IMR-90 (cell line): ENCODE measurements around the gene LTBP1. TPM values are rescaled to one million over a fixed set of nuclear protein-coding genes. Genes with fewer than 3 reads are reported as not detected.
A peak's percentile ranks its signal among the peaks of the same experiment; 100 is the strongest.

Source experiments
- ATAC-seq: fragments of 200-7000 bp; cut with Tn5 transposase; 2 replicates; pipeline ENCODE4 v1.9.1; 2020; ENCODE audit warnings: low read depth, mild to moderate bottlenecking, moderate library complexity
- BruUV-seq: library from RNA; stranded (reverse); fragments of 400-500 nt; replicated peaks from 2 replicates; lab custom pipeline; 2021; lab: Mats Ljungman, UMichigan
- CTCF ChIA-PET: fragments of 300-600 bp; formaldehyde crosslinking; extraction: SDS; loops from one replicate; lab custom pipeline; 2021; ENCODE audit warnings: antibody characterized with exemption; lab: Yijun Ruan, JAX
- POLR2A ChIA-PET: fragments of 300-600 bp; sonication (Branson Sonifier 250); formaldehyde crosslinking; loops from one replicate; lab custom pipeline; 2022; ENCODE audit warnings: antibody characterized with exemption; ENCODE audit not compliant: unreplicated experiment; lab: Charles Lee
- DNase-seq: peaks from one replicate; pipeline ENCODE4 v3.0.0; 2013
- H2AFZ ChIP-seq: replicated peaks from 2 replicates; pipeline ENCODE3; 2013; ENCODE audit warnings: low read length, mild to moderate bottlenecking; ENCODE audit not compliant: poor library complexity
- H2AK5ac ChIP-seq: 2 replicates; pipeline ENCODE4 v1.6.1; 2013; ENCODE audit warnings: low read depth, low read length, inconsistent platforms
- H2AK9ac ChIP-seq: replicated peaks from 2 replicates; pipeline ENCODE3; 2013; ENCODE audit warnings: mild to moderate bottlenecking, low read depth, low read length, moderate library complexity; ENCODE audit not compliant: poor library complexity
- H2BK120ac ChIP-seq: 2 replicates; pipeline ENCODE4 v1.6.1; 2013; ENCODE audit warnings: low read depth, low read length, inconsistent platforms
- H2BK15ac ChIP-seq: 3 replicates; pipeline ENCODE4 v1.6.1; 2013; ENCODE audit warnings: low read depth, low read length, inconsistent platforms
- H2BK20ac ChIP-seq: 2 replicates; pipeline ENCODE4 v1.6.1; 2013; ENCODE audit warnings: low read depth, mild to moderate bottlenecking, inconsistent platforms, low read length, moderate library complexity
- H2BK5ac ChIP-seq: 2 replicates; pipeline ENCODE4 v1.6.1; 2013; ENCODE audit warnings: mild to moderate bottlenecking, low read depth, low read length, inconsistent platforms; ENCODE audit not compliant: poor library complexity, severe bottlenecking
- H3K14ac ChIP-seq: replicated peaks from 2 replicates; pipeline ENCODE4 v1.6.1; 2013; ENCODE audit warnings: low read depth, low read length, inconsistent platforms
- H3K18ac ChIP-seq: 2 replicates; pipeline ENCODE4 v1.6.1; 2013; ENCODE audit warnings: low read depth, low read length, control low read depth
- H3K23ac ChIP-seq: 2 replicates; pipeline ENCODE4 v1.6.1; 2013; ENCODE audit warnings: low read depth, low read length, inconsistent platforms
- H3K27ac ChIP-seq: 2 replicates; pipeline ENCODE4 v1.5.1; 2013; ENCODE audit warnings: mild to moderate bottlenecking, control low read depth, low read length; ENCODE audit not compliant: insufficient read depth
- H3K27me3 ChIP-seq: 2 replicates; pipeline ENCODE4 v1.6.1; 2013; ENCODE audit warnings: low read length; ENCODE audit not compliant: control insufficient read depth, insufficient read depth
- H3K36me3 ChIP-seq: 2 replicates; pipeline ENCODE4 v1.6.1; 2013; ENCODE audit warnings: low read length, mixed read lengths; ENCODE audit not compliant: control insufficient read depth, insufficient read depth
- H3K4ac ChIP-seq: 2 replicates; pipeline ENCODE4 v1.6.1; 2013; ENCODE audit warnings: low read depth, low read length, inconsistent platforms
- H3K4me1 ChIP-seq: 2 replicates; pipeline ENCODE4 v1.6.1; 2013; ENCODE audit warnings: low read length, mixed read lengths; ENCODE audit not compliant: control insufficient read depth, insufficient read depth
- H3K4me2 ChIP-seq: 2 replicates; pipeline ENCODE4 v1.6.1; 2013; ENCODE audit warnings: low read depth, mild to moderate bottlenecking, control low read depth, low read length, moderate library complexity
- H3K4me3 ChIP-seq: 2 replicates; pipeline ENCODE4 v1.5.1; 2013; ENCODE audit warnings: low read depth, mild to moderate bottlenecking, control low read depth, low read length, moderate library complexity; ENCODE audit not compliant: insufficient read depth
- H3K56ac ChIP-seq: 2 replicates; pipeline ENCODE4 v1.6.1; 2013; ENCODE audit warnings: low read length, inconsistent platforms; ENCODE audit not compliant: insufficient read depth; ENCODE audit errors: extremely low read depth
- H3K79me1 ChIP-seq, 2 experiments: 2 replicates each; pipeline ENCODE4 v1.6.1; 2013; ENCODE audit warnings: low read length in 2 of 2, inconsistent platforms in 1 of 2, low read depth in 1 of 2
- H3K9ac ChIP-seq: 2 replicates; pipeline ENCODE4 v1.6.1; 2013; ENCODE audit warnings: low read depth, low read length, control low read depth
- H3K9me1 ChIP-seq: 2 replicates; pipeline ENCODE4 v1.6.1; 2013; ENCODE audit warnings: low read length, inconsistent platforms; ENCODE audit not compliant: insufficient read depth
- H3K9me3 ChIP-seq: 2 replicates; pipeline ENCODE4 v1.6.1; 2013; ENCODE audit warnings: low read length; ENCODE audit not compliant: control insufficient read depth, insufficient read depth
- H4K20me1 ChIP-seq: 2 replicates; pipeline ENCODE4 v1.6.1; 2013; ENCODE audit warnings: low read length, inconsistent platforms; ENCODE audit not compliant: insufficient read depth
- H4K5ac ChIP-seq: 2 replicates; pipeline ENCODE4 v1.6.1; 2013; ENCODE audit warnings: mild to moderate bottlenecking, low read depth, low read length, control low read depth
- H4K8ac ChIP-seq, 2 experiments: 2 replicates each; pipeline ENCODE4 v1.6.1; 2013; ENCODE audit warnings: low read depth in 2 of 2, low read length in 2 of 2, control low read depth in 1 of 2, inconsistent platforms in 1 of 2
- H4K91ac ChIP-seq: 2 replicates; pipeline ENCODE4 v1.6.1; 2013; ENCODE audit warnings: low read depth, low read length, inconsistent platforms; ENCODE audit not compliant: insufficient read depth
- BHLHE40 ChIP-seq: fragments of 150-350 bp; IDR thresholded peaks from 2 replicates; pipeline ENCODE4 v1.6.1; 2016; ENCODE audit warnings: mild to moderate bottlenecking, low read depth, low read length
- CEBPB ChIP-seq: IDR thresholded peaks from 2 replicates; pipeline ENCODE4 v1.6.1; 2012; ENCODE audit warnings: low read depth, low read length, improper control_type of control experiment
- CHD1 ChIP-seq: IDR thresholded peaks from 2 replicates; pipeline ENCODE4 v1.6.1; 2012; ENCODE audit warnings: low read depth, low read length, improper control_type of control experiment
- FOS ChIP-seq: fragments of 150-350 bp; IDR thresholded peaks from 2 replicates; pipeline ENCODE4 v1.6.1; 2016; ENCODE audit warnings: low read depth, low read length
- MAFK ChIP-seq: IDR thresholded peaks from 2 replicates; pipeline ENCODE4 v1.6.1; 2012; ENCODE audit warnings: low read depth, low read length, improper control_type of control experiment
- MAZ ChIP-seq: IDR thresholded peaks from 2 replicates; pipeline ENCODE4 v1.6.1; 2012; ENCODE audit warnings: low read depth, mild to moderate bottlenecking, low read length, improper control_type of control experiment, moderate library complexity, borderline replicate concordance
- MXI1 ChIP-seq: IDR thresholded peaks from 2 replicates; pipeline ENCODE4 v1.6.1; 2012; ENCODE audit warnings: low read depth, mild to moderate bottlenecking, low read length, moderate library complexity, borderline replicate concordance
- NFE2L2 ChIP-seq: fragments of 150-350 bp; IDR thresholded peaks from 2 replicates; pipeline ENCODE4 v1.6.1; 2016; ENCODE audit warnings: low read depth, mild to moderate bottlenecking, low read length
- POLR2A ChIP-seq: IDR thresholded peaks from 2 replicates; pipeline ENCODE4 v1.6.1; 2012; ENCODE audit warnings: mild to moderate bottlenecking, low read depth, low read length
- RAD21 ChIP-seq: IDR thresholded peaks from 2 replicates; pipeline ENCODE4 v1.6.1; 2012; ENCODE audit warnings: low read length, improper control_type of control experiment
- RCOR1 ChIP-seq: IDR thresholded peaks from 2 replicates; pipeline ENCODE4 v1.6.1; 2012; ENCODE audit warnings: mild to moderate bottlenecking, low read length, improper control_type of control experiment; ENCODE audit not compliant: insufficient replicate concordance
- RFX5 ChIP-seq: IDR thresholded peaks from 2 replicates; pipeline ENCODE4 v1.8.0; 2012; ENCODE audit warnings: low read depth, mild to moderate bottlenecking, low read length, moderate library complexity
- SMC3 ChIP-seq: fragments of 150-350 bp; IDR thresholded peaks from 2 replicates; pipeline ENCODE4 v1.6.1; 2016; ENCODE audit warnings: low read depth, mild to moderate bottlenecking, antibody characterized with exemption, low read length, moderate library complexity
- WGBS, 2 experiments: methylation state at CpG; one replicate each; pipeline versions ENCODE4 v1.1.5 to v1.1.7; 2013; ENCODE audit warnings: missing lambda C conversion rate in 2 of 2; ENCODE audit not compliant: insufficient read length in 1 of 2; ENCODE audit errors: extremely low coverage in 2 of 2; 5-methylcytosine and 5-hydroxymethylcytosine counted together
- dilution Hi-C: fragments of 300-500 bp; cut with HindIII; formaldehyde crosslinking; loops from one replicate; pipeline ENCODE4 v1.14.3; 2018; ENCODE audit warnings: low sequenced_read_pairs; ENCODE audit not compliant: unreplicated experiment
- in situ Hi-C: fragments of 300-500 bp; cut with MboI; formaldehyde crosslinking; loops from 3 replicates; pipeline ENCODE4 v1.14.3; 2019; ENCODE audit warnings: low sequenced_read_pairs, inconsistent platforms, mixed read lengths
- intact Hi-C: fragments of 100-400 bp; cut with micrococcal nuclease; formaldehyde crosslinking; loops from 2 replicates; pipeline ENCODE4 v1.10.0; 2022
- polyA plus RNA-seq, 3 experiments: library from polyadenylated mRNA; depleted of rRNA; stranded (reverse); fragments of >200 nt; gene quantifications; 2 replicates each; pipeline ENCODE4 v1.2.3, GENCODE V29; 2012; ENCODE audit warnings: low replicate concordance in 1 of 3
- total RNA-seq: library from RNA; depleted of rRNA; stranded (reverse); fragments of >200 nt; gene quantifications from 2 replicates; pipeline ENCODE4 v1.2.3, GENCODE V29; 2012
- TF ChIP-seq, protein P1 (sequence below): fragments of 150-350 bp; IDR thresholded peaks from 2 replicates; pipeline ENCODE4 v1.6.1; 2016; ENCODE audit warnings: low read depth, mild to moderate bottlenecking, low read length, moderate library complexity, borderline replicate concordance
- TF ChIP-seq, protein P2 (sequence below): conservative IDR thresholded peaks from 2 replicates; pipeline ENCODE4 v1.5.1; 2012; ENCODE audit warnings: mild to moderate bottlenecking, low read depth, low read length, improper control_type of control experiment
- TF ChIP-seq, protein P3 (sequence below): fragments of 150-350 bp; IDR thresholded peaks from 2 replicates; pipeline ENCODE4 v1.6.1; 2017; ENCODE audit warnings: mild to moderate bottlenecking, antibody characterized with exemption, low read length, low read depth

The LTBP1 gene
- total and polyA plus RNA-seq, 2 of the 4 experiments (the other 2 are of a cell fraction): 235 to 326 TPM

DNA sequence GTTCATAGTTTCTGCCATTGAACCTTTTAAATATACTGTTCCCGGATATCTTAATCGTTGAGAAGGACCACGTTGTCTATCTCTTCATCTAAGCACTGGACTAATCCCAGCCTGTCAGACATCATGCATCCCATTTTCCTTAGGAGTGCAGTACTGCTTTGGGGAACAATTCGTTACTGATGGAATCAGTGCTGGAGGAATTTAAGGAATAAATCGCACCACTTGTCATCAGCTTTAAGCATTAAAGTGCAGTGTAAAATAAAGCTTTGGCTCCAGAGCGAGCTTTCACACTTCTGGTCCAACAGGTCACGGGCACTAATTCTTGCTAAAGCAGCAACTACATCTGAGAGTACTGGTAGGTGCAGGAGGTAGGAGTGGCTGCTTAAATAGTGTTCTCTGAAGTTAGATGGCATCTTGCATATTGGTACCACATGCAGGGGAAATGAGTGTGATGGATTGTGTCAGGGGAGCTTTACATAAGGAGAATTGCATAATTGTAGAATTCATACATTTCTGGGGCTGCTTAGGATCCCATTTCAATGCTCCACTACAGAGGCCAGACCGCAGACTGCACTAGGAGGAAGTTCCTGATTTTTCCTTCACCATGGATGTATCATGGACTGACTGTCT lies 424.0 kb downstream of the LTBP1 start:
- H3K14ac ChIP-seq: no peak overlapping the region
- peaks cover 5% of the 10 kb centered on the region for H3K4me1 ChIP-seq
- H4K91ac ChIP-seq: no peak overlapping the region
- H4K5ac ChIP-seq: no peak overlapping the region
- H3K9me1 ChIP-seq: no peaks in the 10 kb centered on the region; the same call in 1 of the 2 replicates
- no peak overlapping the region for H3K4me3 ChIP-seq
- no peak for DNase-seq
- H4K20me1 ChIP-seq: no peaks in the 10 kb centered on the region
- H2AFZ ChIP-seq: no peak overlapping the region
- POLR2A ChIA-PET: no interaction called here
- no peak overlapping the region for H2AK9ac ChIP-seq
- H3K4ac ChIP-seq: 0 out of 2 replicates have a peak overlapping the region, but pooled peaks have one; percentile 4
- no peak overlapping the region for H3K27ac ChIP-seq
- TF ChIP-seq MAZ (no peak), NFE2L2 (no peak), MAFK (no peak), RAD21 (no peak), BHLHE40 (no peak), SMC3 (no peak), CEBPB (no peak), CHD1 (no peak), POLR2A (no peak), RCOR1 (no peak), MXI1 (no peak), FOS (no peak), RFX5 (no peak)
- TF ChIP-seq, protein P1, sequence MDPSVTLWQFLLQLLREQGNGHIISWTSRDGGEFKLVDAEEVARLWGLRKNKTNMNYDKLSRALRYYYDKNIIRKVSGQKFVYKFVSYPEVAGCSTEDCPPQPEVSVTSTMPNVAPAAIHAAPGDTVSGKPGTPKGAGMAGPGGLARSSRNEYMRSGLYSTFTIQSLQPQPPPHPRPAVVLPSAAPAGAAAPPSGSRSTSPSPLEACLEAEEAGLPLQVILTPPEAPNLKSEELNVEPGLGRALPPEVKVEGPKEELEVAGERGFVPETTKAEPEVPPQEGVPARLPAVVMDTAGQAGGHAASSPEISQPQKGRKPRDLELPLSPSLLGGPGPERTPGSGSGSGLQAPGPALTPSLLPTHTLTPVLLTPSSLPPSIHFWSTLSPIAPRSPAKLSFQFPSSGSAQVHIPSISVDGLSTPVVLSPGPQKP: no peak
- TF ChIP-seq, protein P2, sequence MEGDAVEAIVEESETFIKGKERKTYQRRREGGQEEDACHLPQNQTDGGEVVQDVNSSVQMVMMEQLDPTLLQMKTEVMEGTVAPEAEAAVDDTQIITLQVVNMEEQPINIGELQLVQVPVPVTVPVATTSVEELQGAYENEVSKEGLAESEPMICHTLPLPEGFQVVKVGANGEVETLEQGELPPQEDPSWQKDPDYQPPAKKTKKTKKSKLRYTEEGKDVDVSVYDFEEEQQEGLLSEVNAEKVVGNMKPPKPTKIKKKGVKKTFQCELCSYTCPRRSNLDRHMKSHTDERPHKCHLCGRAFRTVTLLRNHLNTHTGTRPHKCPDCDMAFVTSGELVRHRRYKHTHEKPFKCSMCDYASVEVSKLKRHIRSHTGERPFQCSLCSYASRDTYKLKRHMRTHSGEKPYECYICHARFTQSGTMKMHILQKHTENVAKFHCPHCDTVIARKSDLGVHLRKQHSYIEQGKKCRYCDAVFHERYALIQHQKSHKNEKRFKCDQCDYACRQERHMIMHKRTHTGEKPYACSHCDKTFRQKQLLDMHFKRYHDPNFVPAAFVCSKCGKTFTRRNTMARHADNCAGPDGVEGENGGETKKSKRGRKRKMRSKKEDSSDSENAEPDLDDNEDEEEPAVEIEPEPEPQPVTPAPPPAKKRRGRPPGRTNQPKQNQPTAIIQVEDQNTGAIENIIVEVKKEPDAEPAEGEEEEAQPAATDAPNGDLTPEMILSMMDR: no peak
- TF ChIP-seq, protein P3, sequence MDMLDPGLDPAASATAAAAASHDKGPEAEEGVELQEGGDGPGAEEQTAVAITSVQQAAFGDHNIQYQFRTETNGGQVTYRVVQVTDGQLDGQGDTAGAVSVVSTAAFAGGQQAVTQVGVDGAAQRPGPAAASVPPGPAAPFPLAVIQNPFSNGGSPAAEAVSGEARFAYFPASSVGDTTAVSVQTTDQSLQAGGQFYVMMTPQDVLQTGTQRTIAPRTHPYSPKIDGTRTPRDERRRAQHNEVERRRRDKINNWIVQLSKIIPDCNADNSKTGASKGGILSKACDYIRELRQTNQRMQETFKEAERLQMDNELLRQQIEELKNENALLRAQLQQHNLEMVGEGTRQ: no peak
- no peak overlapping the region for H2BK120ac ChIP-seq
- CTCF ChIA-PET: interaction anchor here (1.8 kb wide), 1 partner anchor 9 kb away, joined by 5 read pairs; no protein-coding TSS in a partner anchor
- dilution Hi-C loops: no loop called here
- no TSS peak for BruUV-seq
- in situ Hi-C loops: no loop called here
- H3K4me2 ChIP-seq: no peak overlapping the region
- intact Hi-C loops: no loop called here
- H3K23ac ChIP-seq: no peak overlapping the region
- H3K9me3 ChIP-seq: no peaks in the 10 kb centered on the region
- no peak for ATAC-seq
- H2BK20ac ChIP-seq: no peak overlapping the region
- no peak overlapping the region for H2BK5ac ChIP-seq
- peaks cover 15 to 19% of the 10 kb centered on the region in 2 experiments; a peak in 3 of 4 replicates for H3K79me1 ChIP-seq
- 70% methylated on average over 3 of the region's 8 CpGs; no CpG with 5 or more reads in 1 of the 2 experiments for WGBS, 2 experiments
- no peak overlapping the region for H3K18ac ChIP-seq
- H3K27me3 ChIP-seq: no peaks in the 10 kb centered on the region
- H4K8ac ChIP-seq: peak overlapping the region in 1 of 2 experiments; percentile 27; a peak in 1 of 4 replicates
- H3K36me3 ChIP-seq: peaks cover 39% of the 10 kb centered on the region
- H2AK5ac ChIP-seq: no peak overlapping the region
- H2BK15ac ChIP-seq: no peak overlapping the region
- H3K9ac ChIP-seq: no peak overlapping the region
- no peak overlapping the region for H3K56ac ChIP-seq
